GM21737 (cell line): Measurements from ENCODE around the gene RBL2.

Experiments
- ATAC-seq: cut with Tn5 transposase; IDR thresholded peaks from one replicate; pipeline ENCODE4 v1.9.1; 2021; ENCODE audit warnings: mild to moderate bottlenecking, moderate library complexity; ENCODE audit not compliant: unreplicated experiment

Gene RBL2

GRCh38 chr16:53446090-53446489 lies 11.8 kb downstream of the RBL2 start:
- ATAC-seq = no peak

GRCh38 chr16:53449816-53450517 lies 15.7 kb downstream of the RBL2 start:
- no peak for ATAC-seq

- no peak for ATAC-seq
Measured at GRCh38 chr16:53453928-53454327, 19.7 kb downstream of the RBL2 start.

GRCh38 chr16:53456625-53457024 lies 22.4 kb downstream of the RBL2 start:
- peak; percentile 36 for ATAC-seq

GRCh38 chr16:53457670-53458069 lies 23.4 kb downstream of the RBL2 start:
- peak; percentile 99 for ATAC-seq

- no peak for ATAC-seq
Measured at GRCh38 chr16:53458635-53459034, 24.4 kb downstream of the RBL2 start.

GRCh38 chr16:53465606-53466280 lies 31.5 kb downstream of the RBL2 start:
- no peak for ATAC-seq

- ATAC-seq = no peak
Measured at GRCh38 chr16:53476867-53477266, 42.6 kb downstream of the RBL2 start.

GRCh38 chr16:53478965-53479364 lies 44.7 kb downstream of the RBL2 start:
- no peak for ATAC-seq

- ATAC-seq = no peak
Measured at GRCh38 chr16:53480394-53480793, 46.1 kb downstream of the RBL2 start.

- ATAC-seq = no peak
Measured at GRCh38 chr16:53482123-53482522, 47.9 kb downstream of the RBL2 start.

GRCh38 chr16:53484542-53484941 lies 50.3 kb downstream of the RBL2 start:
- ATAC-seq = no peak

GRCh38 chr16:53486230-53486629 lies 52.0 kb downstream of the RBL2 start:
- ATAC-seq = no peak

- ATAC-seq = no peak
Measured at GRCh38 chr16:53489755-53490154, 55.5 kb downstream of the RBL2 start.

- no peak for ATAC-seq
Measured at GRCh38 chr16:53492503-53492902, 58.2 kb downstream of the RBL2 start.

GRCh38 chr16:53494636-53495035 lies 60.4 kb downstream of the RBL2 start:
- ATAC-seq = no peak

- no peak for ATAC-seq
Measured at GRCh38 chr16:53495325-53495724, 61.1 kb downstream of the RBL2 start.

GRCh38 chr16:53498984-53499383 lies 64.7 kb downstream of the RBL2 start:
- ATAC-seq = no peak

GRCh38 chr16:53501216-53501859 lies 67.1 kb downstream of the RBL2 start:
- no peak for ATAC-seq

- ATAC-seq = peak; percentile 26
Measured at GRCh38 chr16:53502331-53503269, 68.3 kb downstream of the RBL2 start, which contains the start of gene AKTIP. Gene AKTIP (minus strand): TSS chr16:53503209. CDS start chr16:53500259, 2,950 bp downstream.
